GM11168 (cell line): ENCODE data around the gene PLXNC1.

Source experiments
- in situ Hi-C: fragments of 300-500 bp; cut with MboI; formaldehyde crosslinking; loops from one replicate; pipeline ENCODE4 v1.12.0; 2022; ENCODE audit warnings: low sequenced_read_pairs; ENCODE audit not compliant: unreplicated experiment

PLXNC1 gene

DNA sequence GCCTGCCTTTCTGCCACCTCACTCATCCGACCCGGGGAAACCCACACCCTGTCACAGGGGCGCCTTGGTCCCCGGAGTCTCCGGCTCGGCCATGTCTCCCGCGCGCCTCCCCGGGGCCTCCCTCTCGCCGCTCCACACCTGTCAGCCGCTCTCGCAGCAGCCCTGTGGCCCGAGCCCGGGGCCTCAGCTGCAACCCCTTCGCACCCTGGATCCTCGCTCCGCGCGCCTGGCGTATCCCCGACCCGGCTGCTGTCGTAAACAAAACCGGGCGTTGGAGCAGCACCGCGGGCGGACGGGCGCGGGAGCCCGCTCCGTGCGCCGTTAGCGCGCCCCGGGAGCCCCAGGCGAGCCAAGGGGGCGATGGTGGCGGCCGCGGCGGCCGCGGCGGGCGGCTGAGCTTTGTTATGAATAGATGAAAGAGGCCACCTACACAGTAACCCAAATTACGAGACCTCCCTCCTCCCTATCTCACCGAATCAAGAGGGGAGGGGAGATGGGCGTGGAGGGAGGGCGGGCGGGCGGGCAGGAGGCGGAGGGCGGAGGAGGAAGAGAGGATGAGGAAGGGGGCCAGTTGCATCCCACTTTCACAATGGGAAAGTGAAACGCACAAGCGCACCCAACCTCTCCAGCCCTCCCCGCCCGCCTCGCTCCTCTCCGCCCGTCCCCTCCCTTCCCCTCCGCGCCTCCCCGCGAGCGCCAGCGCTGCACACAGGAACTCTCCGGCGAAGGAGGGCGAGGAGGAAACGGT is at the start of gene PLXNC1:
Gene PLXNC1, plus strand, starts transcription at position 587 of the 748 bp plus-strand sequence. CDS start 395 bp downstream, outside the sequence.
- in situ Hi-C loops = loop anchor here (25.0 kb wide), 1 partner anchor 289 kb away; no protein-coding TSS in a partner anchor

GRCh38 chr12:94099191-94099590 is 49.2 kb upstream of the PLXNC1 start:
- in situ Hi-C loops = loop anchor here (10.0 to 25.0 kb wide), 2 partner anchors 337 to 594 kb away; no protein-coding TSS in a partner anchor

DNA sequence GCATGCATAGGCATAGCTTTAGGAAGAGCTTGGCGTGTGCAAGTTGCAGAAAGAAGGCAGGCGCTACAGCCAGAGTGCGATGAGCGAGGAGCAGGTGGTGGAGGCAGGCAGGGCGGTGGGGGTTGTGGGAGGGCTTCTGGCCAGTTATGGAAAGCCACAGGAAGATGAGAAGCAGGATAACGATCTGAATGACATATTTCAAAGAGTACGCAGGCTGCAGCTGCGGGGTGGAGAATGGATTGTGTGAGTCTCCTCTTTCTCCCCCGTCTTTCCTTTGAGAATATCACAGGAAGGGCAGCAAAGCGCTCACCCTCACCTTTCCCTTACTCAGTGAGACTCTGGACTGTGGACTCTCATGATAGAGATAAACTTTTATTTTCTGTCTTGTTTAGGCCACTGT is 48.7 kb upstream of the PLXNC1 start:
- in situ Hi-C loops = loop anchor here (5.0 to 25.0 kb wide), 3 partner anchors 337 to 595 kb away; no protein-coding TSS in a partner anchor

DNA sequence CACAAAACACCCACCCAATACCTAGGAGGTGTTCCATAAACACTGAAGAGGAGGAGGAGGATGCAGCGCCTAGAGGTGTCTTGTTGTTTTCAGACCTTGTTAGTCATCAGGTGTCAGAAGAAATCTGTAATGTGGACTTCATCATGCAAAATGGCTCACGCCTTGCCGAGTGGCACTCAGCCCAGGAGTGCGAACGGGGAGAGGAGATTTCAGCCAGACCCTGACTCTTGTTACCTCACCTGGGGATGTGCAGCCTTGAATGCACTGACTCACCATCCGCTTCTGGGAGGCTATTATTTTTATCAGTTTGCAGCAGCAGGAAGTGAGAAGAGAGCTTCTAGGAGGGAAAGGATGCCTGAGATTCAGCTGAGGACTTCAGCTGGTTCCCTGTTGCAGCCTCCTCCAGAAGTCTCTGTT is 48.2 kb upstream of the PLXNC1 start:
- in situ Hi-C loops = loop anchor here (5.0 kb wide), 1 partner anchor 533 kb away; no protein-coding TSS in a partner anchor

DNA sequence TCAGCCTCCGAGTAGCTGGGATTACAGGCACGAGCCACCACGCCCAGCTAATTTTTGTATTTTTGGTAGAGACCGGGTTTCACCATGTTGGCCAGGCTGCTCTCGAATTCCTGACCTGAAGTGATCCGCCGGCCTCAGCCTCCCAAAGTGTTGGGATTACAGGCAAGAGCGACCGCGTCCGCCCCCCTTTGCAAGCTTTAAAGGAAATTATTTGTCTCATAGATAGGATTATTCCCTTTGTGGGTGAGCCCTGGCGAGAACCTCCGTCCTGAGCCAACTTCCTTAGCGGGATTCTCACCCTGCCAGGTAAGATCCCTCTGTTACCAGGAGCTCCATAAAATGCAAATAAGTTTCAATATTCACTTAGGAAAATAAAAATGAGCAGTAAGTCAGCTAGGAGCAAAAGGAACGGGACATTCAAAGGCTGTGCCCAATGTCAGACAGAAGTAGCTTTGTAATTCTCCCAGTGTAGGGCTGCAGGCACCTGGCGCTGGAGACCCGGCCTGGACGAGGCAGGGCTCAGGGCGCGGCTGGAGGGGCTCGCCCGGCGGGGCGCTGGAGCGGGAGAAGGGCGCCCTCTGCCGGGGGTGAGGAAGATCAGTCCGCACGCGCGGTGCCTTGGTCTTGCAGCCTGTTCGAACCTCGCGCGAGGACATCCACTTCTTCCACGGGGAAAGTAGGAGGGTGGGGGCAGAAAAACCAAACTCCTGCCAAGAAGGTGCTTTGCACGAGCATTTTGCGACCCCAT is 47.2 kb upstream of the PLXNC1 start:
- in situ Hi-C loops = loop anchor here (5.0 kb wide), 1 partner anchor 534 kb away; no protein-coding TSS in a partner anchor

GRCh38 chr12:94101738-94102660 is 46.4 kb upstream of the PLXNC1 start:
- in situ Hi-C loops = loop anchor here (5.0 kb wide), 1 partner anchor 535 kb away; no protein-coding TSS in a partner anchor

- in situ Hi-C loops = loop anchor here (5.0 kb wide), 1 partner anchor 537 kb away; no protein-coding TSS in a partner anchor
These were observed 44.4 kb upstream of the PLXNC1 start for GRCh38 chr12:94103986-94104385.

DNA sequence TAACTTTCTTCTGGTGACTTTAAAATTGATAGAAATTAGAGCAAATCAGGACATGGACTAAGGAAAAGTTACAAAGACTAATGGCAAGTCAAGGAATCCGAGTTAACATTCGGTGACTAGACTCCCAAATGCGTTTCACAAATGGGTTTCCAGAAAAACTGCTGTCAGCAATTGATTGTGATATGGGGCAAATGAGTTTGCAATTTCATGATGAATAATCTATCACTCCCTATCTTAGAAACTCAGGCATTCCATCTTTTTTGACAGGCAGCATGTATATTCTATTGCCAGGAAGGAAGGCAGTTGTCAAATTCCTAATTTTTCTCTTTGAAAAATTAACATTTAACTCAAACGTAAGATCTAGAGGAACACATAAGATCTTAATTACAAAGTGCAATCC is 40.5 kb upstream of the PLXNC1 start:
- in situ Hi-C loops = no loop called here

DNA sequence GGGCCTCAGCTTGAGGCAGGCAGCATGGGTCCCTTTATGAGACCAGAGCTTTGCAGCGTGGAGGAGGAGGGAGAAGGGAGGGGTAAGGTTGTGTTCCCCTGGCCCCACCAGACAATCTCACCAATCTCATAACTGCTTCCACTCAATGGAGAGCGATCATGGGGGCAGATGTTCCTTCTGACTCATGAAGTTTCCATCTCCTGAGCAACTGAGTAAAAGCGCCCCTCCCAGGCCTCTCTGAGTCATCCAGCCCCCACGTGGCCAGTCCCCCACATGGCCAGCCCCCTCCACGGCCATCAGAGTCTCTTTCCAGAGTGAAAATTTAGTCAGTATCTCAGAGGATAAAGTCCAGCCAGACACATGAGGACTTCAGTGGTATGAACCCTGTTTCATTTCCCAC is 39.2 kb upstream of the PLXNC1 start:
- in situ Hi-C loops = no loop called here

- in situ Hi-C loops = no loop called here
These were observed 38.1 kb upstream of the PLXNC1 start for GRCh38 chr12:94110258-94110657.

DNA sequence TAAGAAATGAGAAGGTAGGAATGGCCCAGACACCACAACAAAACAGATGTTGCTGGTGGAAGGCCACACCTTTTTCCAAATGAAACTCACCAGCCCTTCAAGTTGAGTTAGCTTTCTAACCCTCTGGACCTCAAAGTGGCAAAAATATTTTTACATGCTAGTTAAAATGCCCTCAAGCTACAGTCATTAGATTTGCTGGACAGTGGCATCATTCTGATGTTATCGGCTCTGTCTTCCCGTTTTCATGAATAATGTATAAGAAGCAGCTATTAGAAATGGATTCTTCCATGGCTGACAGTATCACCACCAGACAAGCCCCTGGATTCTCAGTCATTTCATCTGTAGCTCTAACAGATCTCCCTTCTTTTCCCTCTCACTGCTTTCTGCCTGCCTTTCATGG is 37.1 kb upstream of the PLXNC1 start:
- in situ Hi-C loops = no loop called here

- in situ Hi-C loops = no loop called here
These were observed 36.3 kb upstream of the PLXNC1 start for GRCh38 chr12:94112121-94112520.

DNA sequence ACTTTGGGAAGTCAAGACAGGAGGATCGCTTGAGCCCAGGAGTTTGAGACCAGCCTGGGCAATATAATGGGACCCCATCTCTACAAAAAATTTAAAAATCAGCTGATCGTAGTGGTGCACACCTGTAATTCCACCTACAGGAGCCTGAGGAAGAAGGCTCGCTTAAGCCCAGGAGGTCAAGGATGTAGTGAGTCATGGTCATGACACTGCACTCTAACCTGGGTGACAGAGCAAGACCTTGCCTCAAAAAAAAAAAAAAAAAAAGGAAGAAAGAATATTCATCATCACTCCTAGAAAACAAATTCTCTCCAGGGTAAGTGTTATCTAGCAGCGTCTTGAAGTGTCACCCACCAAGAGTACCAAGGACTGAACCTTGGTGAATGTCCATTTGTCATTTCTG is 34.2 kb upstream of the PLXNC1 start:
- in situ Hi-C loops = no loop called here

DNA sequence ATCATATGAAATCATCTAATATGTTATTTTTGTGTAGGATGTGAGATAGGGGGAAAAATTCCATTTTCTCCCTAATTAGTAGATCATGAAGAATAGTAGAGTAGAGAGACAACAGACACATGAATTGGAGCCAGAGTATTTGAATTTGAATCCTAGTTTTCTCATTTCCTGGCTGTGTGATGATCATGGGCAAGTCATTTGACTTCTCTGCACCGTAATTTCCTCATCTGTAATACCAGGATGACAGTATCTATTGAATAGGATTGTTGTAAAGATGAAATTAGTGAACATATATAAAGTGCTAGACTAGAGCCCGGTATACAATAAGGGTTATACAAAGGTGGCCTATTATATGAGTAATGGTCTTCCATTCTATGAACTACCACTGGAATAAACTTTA is 32.2 kb upstream of the PLXNC1 start:
- in situ Hi-C loops = no loop called here

GRCh38 chr12:94121886-94122285 is 26.5 kb upstream of the PLXNC1 start:
- in situ Hi-C loops = no loop called here

- in situ Hi-C loops = no loop called here
These were observed 25.8 kb upstream of the PLXNC1 start for GRCh38 chr12:94122591-94122990.

DNA sequence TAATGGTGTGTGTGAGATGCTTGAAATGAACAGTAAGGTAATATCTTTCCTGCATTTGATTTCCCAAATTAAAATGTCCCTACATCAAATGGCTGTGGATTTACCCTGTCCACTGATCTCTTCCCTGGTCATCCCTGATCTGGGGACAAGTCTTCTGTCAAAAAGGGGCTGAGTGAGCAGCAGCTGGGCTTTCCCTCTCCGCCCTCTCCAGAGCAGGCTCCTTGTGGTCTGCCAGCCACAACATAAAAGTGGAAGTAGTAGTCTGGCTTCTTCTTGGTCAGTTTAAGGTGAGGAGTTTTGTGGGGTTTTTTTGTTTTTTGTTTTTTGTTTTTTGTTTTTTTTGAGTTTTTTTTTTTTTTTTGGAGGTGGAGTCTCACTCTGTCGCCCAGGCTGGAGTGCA is 25.2 kb upstream of the PLXNC1 start:
- in situ Hi-C loops = no loop called here

DNA sequence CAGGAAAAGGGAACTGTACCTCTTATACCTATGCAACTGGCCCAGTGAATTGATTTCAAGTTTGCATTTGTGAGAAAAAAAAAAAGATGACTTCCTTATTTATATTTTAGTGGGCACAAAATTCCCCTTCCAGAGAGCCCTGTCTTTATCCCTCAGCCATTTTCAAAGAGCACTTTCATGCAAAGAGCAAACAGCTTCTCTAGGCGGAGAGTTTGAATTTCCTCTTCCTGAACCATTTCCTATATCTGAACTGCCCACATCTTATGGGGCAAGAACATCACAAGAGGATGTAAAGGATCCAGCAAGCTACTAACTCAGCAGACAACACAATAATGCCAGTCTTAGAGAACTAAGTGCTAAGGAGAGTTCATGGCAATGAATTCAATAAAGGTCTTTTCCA is 22.3 kb upstream of the PLXNC1 start:
- in situ Hi-C loops = loop anchor here (25.0 kb wide), 1 partner anchor 311 kb away; no protein-coding TSS in a partner anchor

DNA sequence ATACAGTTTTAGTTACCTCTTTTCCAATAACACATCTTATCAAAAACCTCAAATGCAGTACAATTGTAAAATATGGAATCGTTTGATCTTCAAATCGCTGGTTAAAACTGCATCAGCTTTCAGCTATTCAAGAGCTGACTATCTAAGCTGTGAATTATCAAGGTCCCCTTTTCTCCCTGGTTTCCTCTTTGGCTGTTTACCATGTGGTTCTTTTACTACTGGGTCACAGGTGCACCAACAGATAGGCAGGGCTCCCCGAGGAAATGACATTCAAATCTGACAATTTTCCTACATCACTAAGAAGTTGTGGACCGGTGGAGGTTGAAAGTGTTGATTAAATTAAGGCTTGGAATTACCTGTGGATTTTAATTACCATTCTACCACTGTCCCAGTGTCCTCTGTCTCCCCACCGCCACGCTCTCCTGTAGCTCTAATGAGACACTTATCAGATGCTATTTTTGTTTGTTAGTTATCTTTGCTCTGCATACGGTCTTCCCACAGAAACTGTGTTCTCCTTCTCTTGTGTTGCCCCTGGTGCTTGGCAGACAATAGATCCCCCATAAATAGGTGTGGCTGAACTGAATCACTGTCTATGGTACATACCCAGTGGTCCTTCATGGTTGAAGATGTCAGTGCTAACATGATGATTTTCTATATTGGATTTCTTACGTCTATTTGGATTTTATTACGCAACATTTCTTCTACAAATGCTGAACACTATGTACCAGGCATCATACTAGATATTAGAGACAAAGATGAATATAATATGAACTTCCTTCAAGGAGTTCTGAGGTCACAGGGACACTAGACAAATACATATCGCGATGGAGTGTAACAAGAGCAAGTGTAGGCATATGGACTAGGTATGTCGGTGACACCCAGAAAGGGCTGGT is 20.9 kb upstream of the PLXNC1 start:
- in situ Hi-C loops = loop anchor here (25.0 kb wide), 1 partner anchor 310 kb away; no protein-coding TSS in a partner anchor
